Measurements from ENCODE around the gene RASA3.

The RASA3 gene

GRCh38 chr13:113952983-113953520, 179.4 kb downstream of the RASA3 start:
- no peak overlapping the region for H3K4me2 ChIP-seq (ENCODE audit: low read depth, low read length, poor library complexity, severe bottlenecking)
- no peaks in the 10 kb centered on the region for H3K79me2 ChIP-seq (ENCODE audit: insufficient read depth, low read length)
- no peaks in the 10 kb centered on the region for H3K36me3 ChIP-seq (ENCODE audit: insufficient read depth, low read length)
- no peak overlapping the region for H3K4me3 ChIP-seq (ENCODE audit: low read length, poor library complexity, severe bottlenecking)
- no peaks in the 10 kb centered on the region for H4K20me1 ChIP-seq (ENCODE audit: insufficient read depth, low read length, poor library complexity, severe bottlenecking)
- H3F3A ChIP-seq (ENCODE audit: low read depth) = no peaks in the 10 kb centered on the region
- H2AFZ ChIP-seq (ENCODE audit: low read length) = no peak overlapping the region
- H3K9ac ChIP-seq (ENCODE audit: low read depth, low read length, poor library complexity, severe bottlenecking) = no peak overlapping the region
- H3K9me3 ChIP-seq (ENCODE audit: insufficient read depth, low read depth, low read length) = no peaks in the 10 kb centered on the region; the same call in 1 of the 2 replicates
- peaks cover 5% of the 10 kb centered on the region for H3K4me1 ChIP-seq (ENCODE audit: insufficient read depth, low read length, poor library complexity, severe bottlenecking)
- no peaks in the 10 kb centered on the region for H3K27me3 ChIP-seq (ENCODE audit: insufficient read depth, low read length, poor library complexity, severe bottlenecking)
- TF ChIP-seq, protein P1, sequence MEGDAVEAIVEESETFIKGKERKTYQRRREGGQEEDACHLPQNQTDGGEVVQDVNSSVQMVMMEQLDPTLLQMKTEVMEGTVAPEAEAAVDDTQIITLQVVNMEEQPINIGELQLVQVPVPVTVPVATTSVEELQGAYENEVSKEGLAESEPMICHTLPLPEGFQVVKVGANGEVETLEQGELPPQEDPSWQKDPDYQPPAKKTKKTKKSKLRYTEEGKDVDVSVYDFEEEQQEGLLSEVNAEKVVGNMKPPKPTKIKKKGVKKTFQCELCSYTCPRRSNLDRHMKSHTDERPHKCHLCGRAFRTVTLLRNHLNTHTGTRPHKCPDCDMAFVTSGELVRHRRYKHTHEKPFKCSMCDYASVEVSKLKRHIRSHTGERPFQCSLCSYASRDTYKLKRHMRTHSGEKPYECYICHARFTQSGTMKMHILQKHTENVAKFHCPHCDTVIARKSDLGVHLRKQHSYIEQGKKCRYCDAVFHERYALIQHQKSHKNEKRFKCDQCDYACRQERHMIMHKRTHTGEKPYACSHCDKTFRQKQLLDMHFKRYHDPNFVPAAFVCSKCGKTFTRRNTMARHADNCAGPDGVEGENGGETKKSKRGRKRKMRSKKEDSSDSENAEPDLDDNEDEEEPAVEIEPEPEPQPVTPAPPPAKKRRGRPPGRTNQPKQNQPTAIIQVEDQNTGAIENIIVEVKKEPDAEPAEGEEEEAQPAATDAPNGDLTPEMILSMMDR (conservative IDR thresholded peaks at IDR 0.05; ENCODE audit: low read length) = no peak
- no peak for TF ChIP-seq EZH2phosphoT487 (IDR thresholded peaks at IDR 0.05; ENCODE audit: borderline replicate concordance)
- H3K9me2 ChIP-seq (replicated peaks; ENCODE audit: low read depth, low read length) = no peaks in the 10 kb centered on the region

GRCh38 chr13:113952151-113952982, 180.1 kb downstream of the RASA3 start:
- Histone ChIP-seq H3K36me3 (ENCODE audit: insufficient read depth, low read length) (no peaks in the 10 kb centered on the region), H3K9me2 (replicated peaks; ENCODE audit: low read depth, low read length) (no peaks in the 10 kb centered on the region), H3F3A (ENCODE audit: low read depth) (no peaks in the 10 kb centered on the region), H3K9ac (ENCODE audit: low read depth, low read length, poor library complexity, severe bottlenecking) (no peak overlapping the region), H3K79me2 (ENCODE audit: insufficient read depth, low read length) (no peaks in the 10 kb centered on the region), H3K4me1 (ENCODE audit: insufficient read depth, low read length, poor library complexity, severe bottlenecking) (peaks cover 9% of the 10 kb centered on the region), H3K27me3 (ENCODE audit: insufficient read depth, low read length, poor library complexity, severe bottlenecking) (no peaks in the 10 kb centered on the region), H2AFZ (ENCODE audit: low read length) (no peak overlapping the region), H3K4me3 (ENCODE audit: low read length, poor library complexity, severe bottlenecking) (no peak overlapping the region), H3K9me3 (ENCODE audit: insufficient read depth, low read depth, low read length) (no peaks in the 10 kb centered on the region), H4K20me1 (ENCODE audit: insufficient read depth, low read length, poor library complexity, severe bottlenecking) (no peaks in the 10 kb centered on the region), H3K4me2 (ENCODE audit: low read depth, low read length, poor library complexity, severe bottlenecking) (no peak overlapping the region)
- TF ChIP-seq, protein P1 (conservative IDR thresholded peaks at IDR 0.05; ENCODE audit: low read length) = no peak
- no peak for TF ChIP-seq EZH2phosphoT487 (IDR thresholded peaks at IDR 0.05; ENCODE audit: borderline replicate concordance)

DNA sequence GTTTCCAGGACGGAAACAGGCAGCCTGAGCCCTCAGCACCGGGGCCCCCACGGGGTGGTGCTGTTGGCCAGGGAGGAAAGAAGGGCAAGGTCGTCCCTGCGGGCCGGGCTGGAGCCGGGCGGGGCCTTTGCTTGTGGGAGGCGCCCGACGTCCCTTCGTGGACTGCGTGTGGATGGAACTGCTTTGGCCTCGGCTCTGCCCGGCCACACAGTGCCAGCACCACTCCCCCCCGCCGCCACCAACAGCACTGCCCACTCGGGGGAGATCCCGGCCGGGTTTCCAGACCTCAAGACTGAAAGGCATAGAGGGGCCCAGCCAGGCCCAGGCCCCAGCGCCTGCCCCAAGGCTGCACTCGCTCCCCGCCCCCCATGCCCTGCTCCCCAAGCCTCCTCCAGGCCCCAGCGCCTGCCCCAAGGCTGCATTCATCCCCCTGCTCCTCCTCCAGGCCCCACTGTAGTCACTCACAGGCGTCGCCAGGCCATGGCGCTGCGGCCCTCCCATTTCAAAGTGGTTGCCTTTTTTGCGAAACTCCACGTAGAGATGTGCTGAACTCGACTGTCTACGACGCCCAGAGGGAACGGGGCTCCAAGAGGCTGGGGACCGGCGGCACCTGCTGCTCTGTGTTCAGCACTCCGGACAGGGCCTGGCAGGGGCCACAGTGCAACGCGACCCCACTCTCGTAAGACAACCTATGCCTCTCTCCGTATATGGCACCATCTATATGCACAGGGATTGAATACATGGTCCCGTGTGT, 181.0 kb downstream of the RASA3 start:
- Histone ChIP-seq H3K4me2 (ENCODE audit: low read depth, low read length, poor library complexity, severe bottlenecking) (no peak overlapping the region), H3K9me2 (replicated peaks; ENCODE audit: low read depth, low read length) (no peaks in the 10 kb centered on the region)
- TF ChIP-seq, protein P1 (conservative IDR thresholded peaks at IDR 0.05; ENCODE audit: low read length) = peak; percentile 46; the same call in 1 of the 2 replicates
- TF ChIP-seq EZH2phosphoT487 (IDR thresholded peaks at IDR 0.05; ENCODE audit: borderline replicate concordance) = no peak

More for the DNA sequence above, 181.0 kb downstream of the RASA3 start:
- H3K9ac ChIP-seq (ENCODE audit: low read depth, low read length, poor library complexity, severe bottlenecking) = no peak overlapping the region
- H3K4me1 ChIP-seq (ENCODE audit: insufficient read depth, low read length, poor library complexity, severe bottlenecking) = peaks cover 9% of the 10 kb centered on the region
- no peaks in the 10 kb centered on the region for H3K36me3 ChIP-seq (ENCODE audit: insufficient read depth, low read length)
- no peaks in the 10 kb centered on the region for H3K9me3 ChIP-seq (ENCODE audit: insufficient read depth, low read depth, low read length)
- no peaks in the 10 kb centered on the region for H4K20me1 ChIP-seq (ENCODE audit: insufficient read depth, low read length, poor library complexity, severe bottlenecking)
- H3K79me2 ChIP-seq (ENCODE audit: insufficient read depth, low read length) = no peaks in the 10 kb centered on the region
- no peaks in the 10 kb centered on the region for H3F3A ChIP-seq (ENCODE audit: low read depth)
- no peak overlapping the region for H2AFZ ChIP-seq (ENCODE audit: low read length)
- no peak overlapping the region for H3K4me3 ChIP-seq (ENCODE audit: low read length, poor library complexity, severe bottlenecking)
- no peaks in the 10 kb centered on the region for H3K27me3 ChIP-seq (ENCODE audit: insufficient read depth, low read length, poor library complexity, severe bottlenecking)
